Daoy (cell line): Measurements from ENCODE around the gene ZNF184. TPM values are rescaled to one million over a fixed set of nuclear protein-coding genes. Genes with fewer than 3 reads are reported as not detected.

Experiments used
- DNase-seq: peaks from one replicate; pipeline ENCODE4 v3.0.0-alpha.2; 2015; ENCODE audit warnings: low read depth
- total RNA-seq: library from RNA; depleted of rRNA; stranded (reverse); fragments of >200 nt; shearing (Covaris generic); gene quantifications from 2 replicates; pipeline ENCODE4 v1.2.3, GENCODE V29; 2014; rRNA removed

The ZNF184 gene
- 13.9 and 16.5 TPM in 2 replicates for total RNA-seq

GRCh38 chr6:27472617-27473400 lies at the start of gene ZNF184:
ZNF184 (minus strand) TSS chr6:27473105; CDS start chr6:27472294, 811 bp downstream.
- peak; percentile 100 for DNase-seq

GRCh38 chr6:27518881-27519795 lies 46.2 kb upstream of the ZNF184 start:
- DNase-seq, result peak; percentile 87

GRCh38 chr6:27517928-27518787 lies 45.3 kb upstream of the ZNF184 start:
- DNase-seq, result peak; percentile 41

GRCh38 chr6:27517238-27517637 lies 44.3 kb upstream of the ZNF184 start:
- no peak for DNase-seq

GRCh38 chr6:27514906-27515495 lies 42.1 kb upstream of the ZNF184 start:
- DNase-seq, result no peak

- no peak for DNase-seq
These were observed 39.6 kb upstream of the ZNF184 start for GRCh38 chr6:27512525-27512924.

- DNase-seq, result peak; percentile 27
These were observed 34.4 kb upstream of the ZNF184 start for GRCh38 chr6:27507041-27507956.

- peak; percentile 92 for DNase-seq
These were observed 32.5 kb upstream of the ZNF184 start for GRCh38 chr6:27505209-27506027.

GRCh38 chr6:27503436-27504030 lies 30.6 kb upstream of the ZNF184 start:
- DNase-seq, result peak; percentile 79

- DNase-seq, result peak; percentile 86
These were observed 29.9 kb upstream of the ZNF184 start for GRCh38 chr6:27502508-27503435.

- no peak for DNase-seq
These were observed 28.3 kb upstream of the ZNF184 start for GRCh38 chr6:27501187-27501586.

GRCh38 chr6:27500177-27500576 lies 27.3 kb upstream of the ZNF184 start:
- no peak for DNase-seq

GRCh38 chr6:27495386-27496135 lies 22.7 kb upstream of the ZNF184 start:
- DNase-seq, result peak; percentile 94

- no peak for DNase-seq
These were observed 22.1 kb upstream of the ZNF184 start for GRCh38 chr6:27494987-27495385.

- no peak for DNase-seq
These were observed 21.2 kb upstream of the ZNF184 start for GRCh38 chr6:27494103-27494502.

GRCh38 chr6:27492631-27493190 lies 19.8 kb upstream of the ZNF184 start:
- no peak for DNase-seq
